ENCODE data around the gene SMIM27. TPM values are rescaled to one million over a fixed set of nuclear protein-coding genes. Genes with fewer than 3 reads are reported as not detected.
A peak's percentile ranks its signal among the peaks of the same experiment; 100 is the strongest.

Gene SMIM27
- total and polyA plus RNA-seq, 2 of the 4 experiments (the other 2 are of a cell fraction) = 1.1 to 3.4 TPM

DNA sequence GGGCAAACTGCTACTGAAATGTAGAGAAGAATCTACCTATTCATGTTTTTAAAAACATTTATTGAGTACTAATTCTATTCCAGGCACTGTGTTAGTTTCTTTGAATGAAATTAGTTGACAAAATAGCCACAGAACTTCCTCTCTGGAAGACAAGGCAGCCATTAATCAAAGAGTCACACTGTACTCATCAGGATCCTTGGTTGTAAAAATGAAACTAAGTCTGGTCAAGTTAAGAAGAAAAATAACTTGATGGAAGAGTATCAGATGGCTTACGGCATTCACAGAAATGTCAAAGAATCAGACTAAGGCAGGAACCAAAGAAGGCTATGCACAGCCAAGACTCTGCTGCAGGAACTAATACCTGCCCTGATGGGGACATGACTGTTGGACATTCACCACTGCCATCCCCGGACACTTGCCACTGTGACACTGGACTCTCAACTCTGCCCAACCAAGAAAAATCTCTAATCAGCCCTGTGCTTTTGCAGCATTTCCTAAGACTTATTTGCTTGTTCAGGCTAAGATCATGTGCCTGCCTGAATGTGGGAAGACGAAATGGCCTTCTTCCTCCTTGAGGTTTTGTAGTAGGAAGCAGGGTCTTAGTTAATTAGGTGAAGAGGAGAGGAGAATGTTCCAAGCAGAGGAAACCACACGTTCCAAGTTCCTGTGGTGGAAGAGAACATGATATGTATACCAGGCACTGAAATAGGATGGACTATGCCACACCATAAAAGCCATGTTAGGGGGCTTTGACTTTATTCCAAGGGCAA, 44.2 kb downstream of the SMIM27 start:
- H3K9ac ChIP-seq (ENCODE audit: low read depth, low read length) = no peak overlapping the region
- no peak overlapping the region for H3K18ac ChIP-seq (ENCODE audit: low read depth, low read length)
- no peaks in the 10 kb centered on the region for H3K79me1 ChIP-seq (ENCODE audit: low read depth in 1 of 2, low read length in 2 of 2)
- H2AK5ac ChIP-seq (ENCODE audit: low read depth, low read length) = no peak overlapping the region
- TF ChIP-seq USF2 (IDR thresholded peaks at IDR 0.05; ENCODE audit: low read depth, low read length) = no peak
- TF ChIP-seq RCOR1 (IDR thresholded peaks at IDR 0.05; ENCODE audit: insufficient replicate concordance, low read length) = no peak
- no peak for TF ChIP-seq RFX5 (IDR thresholded peaks at IDR 0.05; ENCODE audit: low read depth, low read length)
- TF ChIP-seq FOS (IDR thresholded peaks at IDR 0.05; ENCODE audit: low read depth, low read length) = no peak
- no peak for TF ChIP-seq BHLHE40 (IDR thresholded peaks at IDR 0.05; ENCODE audit: low read depth, low read length)
- no peak overlapping the region for H3K23ac ChIP-seq (ENCODE audit: low read depth, low read length)
- 92% methylated on average over 2 of the region's 4 CpGs; no CpG with 5 or more reads in 1 of the 2 experiments for WGBS, 2 experiments (ENCODE audit: extremely low coverage in 2 of 2, insufficient read length in 1 of 2)
- no peaks in the 10 kb centered on the region for H3K9me1 ChIP-seq (ENCODE audit: insufficient read depth, low read length)
- intact Hi-C loops (cut with micrococcal nuclease) (no loop called here), in situ Hi-C loops (cut with MboI; ENCODE audit: low sequenced_read_pairs) (no loop called here), dilution Hi-C loops (cut with HindIII; ENCODE audit: low sequenced_read_pairs, unreplicated experiment) (no loop called here)
- no peak overlapping the region for H2BK120ac ChIP-seq (ENCODE audit: low read depth, low read length)
- no TSS peak for BruUV-seq (replicated peaks)
- H3K56ac ChIP-seq (ENCODE audit: extremely low read depth, insufficient read depth, low read length) = no peak overlapping the region
- H3K27me3 ChIP-seq (ENCODE audit: control insufficient read depth, insufficient read depth, low read length) = peaks cover 5% of the 10 kb centered on the region
- no peak overlapping the region for H4K8ac ChIP-seq (ENCODE audit: low read depth in 2 of 2, low read length in 2 of 2)
- H2BK15ac ChIP-seq (ENCODE audit: low read depth, low read length) = no peak overlapping the region
- ATAC-seq (ENCODE audit: low read depth) (no peak), DNase-seq (no peak)
- H3K9me3 ChIP-seq (ENCODE audit: control insufficient read depth, insufficient read depth, low read length) = no peaks in the 10 kb centered on the region
- H4K91ac ChIP-seq (ENCODE audit: insufficient read depth, low read depth, low read length) = no peak overlapping the region
- no peak overlapping the region for H3K4ac ChIP-seq (ENCODE audit: low read depth, low read length)
- H3K14ac ChIP-seq (replicated peaks; ENCODE audit: low read depth, low read length) = no peak overlapping the region
- no peak overlapping the region for H3K4me2 ChIP-seq (ENCODE audit: low read depth, low read length)
- peak overlapping the region; percentile 23 for H2AFZ ChIP-seq (replicated peaks; ENCODE audit: low read length, poor library complexity)
- no peak overlapping the region for H4K5ac ChIP-seq (ENCODE audit: low read depth, low read length)
- no peaks in the 10 kb centered on the region for H3K4me1 ChIP-seq (ENCODE audit: control insufficient read depth, insufficient read depth, low read length)
- no peak overlapping the region for H3K27ac ChIP-seq (ENCODE audit: insufficient read depth, low read length)
- no peak overlapping the region for H3K4me3 ChIP-seq (ENCODE audit: insufficient read depth, low read depth, low read length)
- H2BK5ac ChIP-seq (ENCODE audit: low read depth, low read length, poor library complexity, severe bottlenecking) = no peak overlapping the region
- ChIA-PET CTCF (interaction anchor here (0.6 kb wide), 1 partner anchor 241 kb away, joined by 3 read pairs; no protein-coding TSS in a partner anchor), POLR2A (ENCODE audit: unreplicated experiment) (no interaction called here)
- no peak overlapping the region for H2BK20ac ChIP-seq (ENCODE audit: low read depth, low read length)
- H4K20me1 ChIP-seq (ENCODE audit: insufficient read depth, low read length) = no peaks in the 10 kb centered on the region
- no peaks in the 10 kb centered on the region for H3K36me3 ChIP-seq (ENCODE audit: control insufficient read depth, insufficient read depth, low read length)
- no peak overlapping the region for H2AK9ac ChIP-seq (replicated peaks; ENCODE audit: low read depth, low read length, poor library complexity)

Data from IMR-90 (cell line).